Stimulated activated naive B cell treated with anti-CD40 and anti-IgM and Interleukin-4, amounts not matched to agents 10 μg/mL and 1 μg/mL and 100 μg/mL, for 72 hours (primary cell): ENCODE measurements around the gene FEM1A.
"Not testable (repeated sequence)": the region's sequence is repeated elsewhere in the genome, so short reads cannot be mapped to it uniquely, and the experiment has no call there.

Experiments used
- ATAC-seq, 2 donors: fragments of 150-1000 bp; cut with Tn5 transposase; replicated peaks; 2 replicates each; pipeline ENCODE4 v1.10.0; 2021; ENCODE audit warnings: moderate library complexity in 1 of 2
- DNase-seq: peaks from one replicate; pipeline ENCODE4 v3.0.0; 2021
- H3K27ac Mint-ChIP-seq: one replicate; pipeline ENCODE4 v1.8.0; 2022; ENCODE audit warnings: mild to moderate bottlenecking, mixed read lengths
- H3K27me3 Mint-ChIP-seq, 2 donors: one replicate each; pipeline ENCODE4 v1.8.0; 2022; ENCODE audit warnings: mixed read lengths in 2 of 2
- H3K36me3 Mint-ChIP-seq, 2 donors: one replicate each; pipeline ENCODE4 v1.8.0; 2022; ENCODE audit warnings: mixed read lengths in 2 of 2, mild to moderate bottlenecking in 1 of 2
- H3K4me1 Mint-ChIP-seq, 2 donors: one replicate each; pipeline ENCODE4 v1.8.0; 2022; ENCODE audit warnings: mixed read lengths in 2 of 2, mild to moderate bottlenecking in 1 of 2
- H3K4me3 Mint-ChIP-seq, 2 donors: one replicate each; pipeline ENCODE4 v1.8.0; 2022; ENCODE audit warnings: mild to moderate bottlenecking in 2 of 2, mixed read lengths in 2 of 2, moderate library complexity in 1 of 2
- H3K9me3 Mint-ChIP-seq, 2 donors: one replicate each; pipeline ENCODE4 v1.8.0; 2022; ENCODE audit warnings: mixed read lengths in 2 of 2, mild to moderate bottlenecking in 1 of 2

Gene FEM1A

GRCh38 chr19:4811328-4812131 lies 20.0 kb downstream of the FEM1A start:
- no peaks in the 10 kb centered on the region for H3K27me3 Mint-ChIP-seq
- peaks cover 23 to 54% of the 10 kb centered on the region in 2 donors for H3K4me1 Mint-ChIP-seq
- H3K9me3 Mint-ChIP-seq: peaks cover 5% of the 10 kb centered on the region in 2 donors
- DNase-seq (peak; percentile 77), ATAC-seq (peak; percentile 80)
- H3K27ac Mint-ChIP-seq: peak overlapping the region; percentile 82
- peaks cover 13 to 16% of the 10 kb centered on the region in 2 donors for H3K36me3 Mint-ChIP-seq
- peak overlapping the region in 1 of 2 donors; percentile 25 for H3K4me3 Mint-ChIP-seq

GRCh38 chr19:4814625-4815425 lies 23.3 kb downstream of the FEM1A start:
- peaks cover 23 to 53% of the 10 kb centered on the region in 2 donors for H3K4me1 Mint-ChIP-seq
- no peak for ATAC-seq
- no peaks in the 10 kb centered on the region for H3K27me3 Mint-ChIP-seq
- H3K27ac Mint-ChIP-seq: peak overlapping the region; percentile 86
- peak overlapping the region; percentile 83 to 84 for H3K4me3 Mint-ChIP-seq
- H3K9me3 Mint-ChIP-seq: peaks cover 5% of the 10 kb centered on the region in 2 donors
- no peak for DNase-seq
- H3K36me3 Mint-ChIP-seq: peaks cover 32 to 39% of the 10 kb centered on the region in 2 donors

GRCh38 chr19:4815426-4816201 lies 24.1 kb downstream of the FEM1A start:
- DNase-seq: peak; percentile 72
- ATAC-seq: peak; percentile 87 to 90
- peaks cover 32 to 41% of the 10 kb centered on the region in 2 donors for H3K36me3 Mint-ChIP-seq
- H3K4me1 Mint-ChIP-seq: peaks cover 23 to 49% of the 10 kb centered on the region in 2 donors
- H3K9me3 Mint-ChIP-seq: peaks cover 5% of the 10 kb centered on the region in 2 donors
- peak overlapping the region; percentile 83 to 84 for H3K4me3 Mint-ChIP-seq
- no peaks in the 10 kb centered on the region for H3K27me3 Mint-ChIP-seq
- peak overlapping the region; percentile 86 for H3K27ac Mint-ChIP-seq

- H3K4me1 Mint-ChIP-seq: peaks cover 20 to 42% of the 10 kb centered on the region in 2 donors
- H3K27ac Mint-ChIP-seq: peak overlapping the region; percentile 82
- peaks cover 5% of the 10 kb centered on the region in 2 donors for H3K9me3 Mint-ChIP-seq
- no peak overlapping the region for H3K4me3 Mint-ChIP-seq
- DNase-seq (no peak), ATAC-seq (no peak)
- H3K27me3 Mint-ChIP-seq: no peaks in the 10 kb centered on the region
- peaks cover 35 to 43% of the 10 kb centered on the region in 2 donors for H3K36me3 Mint-ChIP-seq
Measured at GRCh38 chr19:4816202-4816949, 24.8 kb downstream of the FEM1A start.

GRCh38 chr19:4816950-4817278 lies 25.4 kb downstream of the FEM1A start:
- Mint-ChIP-seq H3K4me3 (no peak overlapping the region), H3K27me3 (no peaks in the 10 kb centered on the region), H3K4me1 (peaks cover 16 to 37% of the 10 kb centered on the region in 2 donors), H3K36me3 (peaks cover 37 to 46% of the 10 kb centered on the region in 2 donors), H3K9me3 (peaks cover 5 to 7% of the 10 kb centered on the region in 2 donors), H3K27ac (peak overlapping the region; percentile 25)
- ATAC-seq: no peak
- DNase-seq: no peak

GRCh38 chr19:4817467-4818277 lies 26.1 kb downstream of the FEM1A start:
- Mint-ChIP-seq H3K4me1 (peaks cover 16 to 39% of the 10 kb centered on the region in 2 donors), H3K36me3 (peaks cover 42 to 50% of the 10 kb centered on the region in 2 donors), H3K27ac (no peak overlapping the region), H3K27me3 (no peaks in the 10 kb centered on the region), H3K9me3 (peaks cover 5 to 7% of the 10 kb centered on the region in 2 donors), H3K4me3 (no peak overlapping the region)
- ATAC-seq: no peak
- no peak for DNase-seq

- no peak overlapping the region for H3K27ac Mint-ChIP-seq
Measured at GRCh38 chr19:4821265-4821664, 29.7 kb downstream of the FEM1A start.

GRCh38 chr19:4822354-4822753 lies 30.8 kb downstream of the FEM1A start:
- not testable (repeated sequence) for H3K4me3 Mint-ChIP-seq

More at GRCh38 chr19:4821265-4821664, 29.7 kb downstream of the FEM1A start:
- H3K27me3 Mint-ChIP-seq: no peaks in the 10 kb centered on the region
- peaks cover 39 to 48% of the 10 kb centered on the region in 2 donors for H3K36me3 Mint-ChIP-seq
- DNase-seq: no peak
- peaks cover 0 to 2% of the 10 kb centered on the region in 2 donors for H3K9me3 Mint-ChIP-seq
- no peak overlapping the region for H3K4me3 Mint-ChIP-seq
- ATAC-seq: no peak
- peaks cover 9 to 24% of the 10 kb centered on the region in 2 donors for H3K4me1 Mint-ChIP-seq

GRCh38 chr19:4823577-4823976 lies 32.0 kb downstream of the FEM1A start:
- no peaks in the 10 kb centered on the region for H3K27me3 Mint-ChIP-seq
- H3K9me3 Mint-ChIP-seq: peaks cover 0 to 2% of the 10 kb centered on the region in 2 donors
- DNase-seq: no peak
- peaks cover 10 to 20% of the 10 kb centered on the region in 2 donors for H3K4me1 Mint-ChIP-seq
- H3K4me3 Mint-ChIP-seq: no peak overlapping the region
- H3K36me3 Mint-ChIP-seq: peaks cover 20 to 34% of the 10 kb centered on the region in 2 donors
- ATAC-seq: no peak
- H3K27ac Mint-ChIP-seq: no peak overlapping the region

More at GRCh38 chr19:4822354-4822753, 30.8 kb downstream of the FEM1A start:
- not testable (repeated sequence) for H3K27ac Mint-ChIP-seq, ATAC-seq, DNase-seq, H3K9me3 Mint-ChIP-seq, H3K27me3 Mint-ChIP-seq
- H3K36me3 Mint-ChIP-seq: peaks cover 29 to 38% of the 10 kb centered on the region in 2 donors
- peaks cover 7 to 15% of the 10 kb centered on the region in 2 donors for H3K4me1 Mint-ChIP-seq

GRCh38 chr19:4829001-4829712 lies 37.6 kb downstream of the FEM1A start:
- Mint-ChIP-seq H3K4me1 (peaks cover 24 to 40% of the 10 kb centered on the region in 2 donors), H3K9me3 (no peaks in the 10 kb centered on the region), H3K27ac (peak overlapping the region; percentile 77), H3K27me3 (no peaks in the 10 kb centered on the region), H3K4me3 (peak overlapping the region; percentile 74 to 78), H3K36me3 (peaks cover 15 to 27% of the 10 kb centered on the region in 2 donors)
- peak; percentile 74 to 75 for ATAC-seq
- DNase-seq: peak; percentile 33

GRCh38 chr19:4830332-4830731 lies 38.8 kb downstream of the FEM1A start:
- Mint-ChIP-seq H3K27me3 (no peaks in the 10 kb centered on the region), H3K4me1 (peaks cover 24 to 40% of the 10 kb centered on the region in 2 donors), H3K9me3 (no peaks in the 10 kb centered on the region), H3K4me3 (peak overlapping the region; percentile 89 to 95), H3K36me3 (peaks cover 15 to 27% of the 10 kb centered on the region in 2 donors), H3K27ac (peak overlapping the region; percentile 98)
- no peak for DNase-seq
- ATAC-seq: no peak

GRCh38 chr19:4830768-4831265 lies 39.3 kb downstream of the FEM1A start:
- ATAC-seq (no peak), DNase-seq (no peak)
- Mint-ChIP-seq H3K27me3 (no peaks in the 10 kb centered on the region), H3K27ac (peak overlapping the region; percentile 98), H3K4me3 (peak overlapping the region; percentile 89 to 95), H3K9me3 (no peaks in the 10 kb centered on the region), H3K4me1 (peaks cover 24 to 40% of the 10 kb centered on the region in 2 donors), H3K36me3 (peaks cover 15 to 27% of the 10 kb centered on the region in 2 donors)
